OCI-LY1 (cell line): ENCODE data around the gene PUSL1.

Experiments
- EZH2 ChIP-seq: fragments of 200-600 bp; sonication (generic), shearing (Covaris generic); IDR thresholded peaks from 2 replicates; pipeline ENCODE4 v1.8.0; 2017; ENCODE audit warnings: borderline replicate concordance, mixed run types, mild to moderate bottlenecking, antibody characterized with exemption, low read length, moderate library complexity, mixed read lengths
- TF ChIP-seq, protein P1 (sequence below): fragments of 200-600 bp; sonication (generic), shearing (Covaris generic); IDR thresholded peaks from 2 replicates; pipeline ENCODE4 v1.5.1; 2017; ENCODE audit warnings: mild to moderate bottlenecking, antibody characterized with exemption, low read length, moderate library complexity, mixed read lengths

DNA sequence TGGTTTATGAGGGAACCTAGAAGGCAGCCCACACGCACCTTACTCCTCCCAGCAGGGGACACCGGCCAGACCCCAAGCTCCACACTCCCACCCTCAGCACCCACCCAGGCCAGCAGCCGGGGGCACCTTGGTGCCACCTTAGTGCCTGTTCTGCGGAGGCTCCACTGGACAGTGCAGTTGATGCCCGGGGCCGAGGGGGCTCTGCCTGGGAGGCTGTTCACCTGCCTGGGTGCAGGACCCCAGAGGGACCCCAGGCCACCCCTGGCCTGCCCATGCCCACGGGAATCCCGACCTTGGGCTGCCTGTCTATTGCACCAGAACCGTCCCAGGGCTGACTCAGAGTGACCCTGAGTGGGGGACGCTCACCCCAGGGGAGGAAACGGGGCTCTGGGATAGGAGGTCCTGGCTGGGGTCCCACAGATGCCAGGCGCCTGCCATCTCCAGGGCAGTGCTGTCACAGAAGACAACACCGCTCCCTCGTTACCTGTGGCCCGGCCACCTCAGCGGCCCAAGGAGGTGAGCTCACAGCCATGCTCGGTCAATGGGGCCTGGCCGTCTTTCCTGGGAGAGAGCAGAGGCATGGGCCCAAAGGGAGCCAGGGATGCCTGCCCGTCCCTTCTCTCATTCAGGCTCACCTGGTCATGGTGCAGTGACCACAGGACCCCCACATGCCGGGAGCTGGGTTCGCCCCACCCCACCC lies 27.5 kb upstream of the PUSL1 start:
- TF ChIP-seq, protein P1, sequence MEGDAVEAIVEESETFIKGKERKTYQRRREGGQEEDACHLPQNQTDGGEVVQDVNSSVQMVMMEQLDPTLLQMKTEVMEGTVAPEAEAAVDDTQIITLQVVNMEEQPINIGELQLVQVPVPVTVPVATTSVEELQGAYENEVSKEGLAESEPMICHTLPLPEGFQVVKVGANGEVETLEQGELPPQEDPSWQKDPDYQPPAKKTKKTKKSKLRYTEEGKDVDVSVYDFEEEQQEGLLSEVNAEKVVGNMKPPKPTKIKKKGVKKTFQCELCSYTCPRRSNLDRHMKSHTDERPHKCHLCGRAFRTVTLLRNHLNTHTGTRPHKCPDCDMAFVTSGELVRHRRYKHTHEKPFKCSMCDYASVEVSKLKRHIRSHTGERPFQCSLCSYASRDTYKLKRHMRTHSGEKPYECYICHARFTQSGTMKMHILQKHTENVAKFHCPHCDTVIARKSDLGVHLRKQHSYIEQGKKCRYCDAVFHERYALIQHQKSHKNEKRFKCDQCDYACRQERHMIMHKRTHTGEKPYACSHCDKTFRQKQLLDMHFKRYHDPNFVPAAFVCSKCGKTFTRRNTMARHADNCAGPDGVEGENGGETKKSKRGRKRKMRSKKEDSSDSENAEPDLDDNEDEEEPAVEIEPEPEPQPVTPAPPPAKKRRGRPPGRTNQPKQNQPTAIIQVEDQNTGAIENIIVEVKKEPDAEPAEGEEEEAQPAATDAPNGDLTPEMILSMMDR: no peak
- no peak for TF ChIP-seq EZH2
